DMS153 treated with DMSO at 0.1 percent for 48 hours (cell line): ENCODE results near the gene GSTO1.

Source experiments
- DNase-seq: peaks from one replicate; lab custom pipeline; 2025; ENCODE audit not compliant: unreplicated experiment; lab: John Stamatoyannopoulos, UW

Gene GSTO1

GRCh38 chr10:104301907-104302690, 47.4 kb downstream of the GSTO1 start:
- DNase-seq: no peak

DNA sequence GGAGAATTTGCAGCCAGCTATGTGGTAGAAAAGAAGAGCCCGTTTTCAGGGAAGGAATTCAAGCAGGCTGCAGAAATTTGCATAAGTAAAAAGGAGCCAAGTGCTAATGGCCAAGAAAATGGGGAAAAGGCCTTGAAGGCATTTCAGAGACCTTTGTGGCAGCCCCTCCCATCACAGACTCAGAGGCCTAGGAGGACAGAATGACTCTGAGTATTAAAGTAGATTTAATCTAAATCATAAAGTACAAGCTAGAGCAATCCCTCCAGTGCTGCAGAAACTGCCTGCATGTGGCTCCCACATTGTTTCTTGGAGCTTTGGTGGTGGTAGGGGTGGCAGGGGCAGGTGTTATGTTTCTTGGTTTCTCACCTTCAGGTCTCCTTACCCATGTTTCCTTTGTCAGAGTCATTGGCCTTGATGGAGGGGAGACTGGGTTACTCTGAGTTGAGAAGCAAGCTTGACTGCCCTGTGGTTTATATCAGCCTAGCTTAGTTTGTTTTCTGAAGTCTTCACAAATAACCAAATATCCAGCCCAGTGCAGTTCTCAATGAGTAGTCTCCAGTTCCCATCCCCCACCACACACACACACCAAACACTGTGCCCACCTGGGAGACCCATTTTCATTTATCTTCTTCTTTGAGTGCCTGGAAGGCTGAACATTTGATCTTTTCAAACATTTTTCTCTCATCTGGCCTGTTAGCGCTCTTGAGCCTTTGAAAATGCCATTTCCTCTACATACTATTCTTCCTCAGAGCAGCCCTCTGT, 49.1 kb downstream of the GSTO1 start:
- DNase-seq: no peak

GRCh38 chr10:104304356-104304745, 49.7 kb downstream of the GSTO1 start:
- no peak for DNase-seq

DNA sequence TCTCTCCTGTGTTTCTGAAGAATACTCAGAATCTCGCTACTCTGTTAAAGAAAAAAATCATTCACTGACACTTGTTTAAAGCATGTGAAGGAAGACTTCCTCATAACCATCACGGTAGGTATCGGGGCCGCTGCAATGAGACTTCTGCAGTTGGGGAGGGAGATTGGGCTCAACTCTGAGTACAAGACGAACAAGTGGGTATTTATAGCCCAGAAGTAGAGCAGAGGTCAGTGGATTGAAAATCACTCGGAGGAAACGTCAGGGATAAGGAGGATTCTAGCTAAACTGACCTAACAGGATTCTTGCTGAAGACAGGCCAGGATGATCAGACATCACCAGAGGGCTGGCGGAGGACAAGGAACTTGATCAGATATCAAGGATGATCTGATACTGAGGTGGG, 50.2 kb downstream of the GSTO1 start:
- DNase-seq: no peak

DNA sequence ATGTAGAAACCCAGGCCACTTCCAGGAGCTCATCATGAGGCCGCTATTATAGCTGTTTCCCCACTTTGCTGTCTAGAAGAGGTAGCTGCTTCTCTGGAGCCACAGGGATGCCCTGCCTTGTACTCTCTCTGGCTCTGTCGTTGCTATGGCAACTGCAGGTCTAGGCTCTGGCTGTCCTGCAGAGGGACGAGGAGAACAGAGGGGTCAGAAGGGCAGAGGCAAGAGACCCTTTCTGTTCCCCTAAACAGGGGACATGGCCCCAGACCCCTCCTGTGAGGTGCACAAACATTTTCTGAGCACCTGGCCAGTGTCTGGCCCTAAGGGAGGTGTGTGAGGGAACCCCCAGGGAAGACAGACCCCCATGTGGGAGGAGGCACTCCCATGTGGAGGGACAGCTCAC, 52.2 kb downstream of the GSTO1 start:
- no peak for DNase-seq

DNA sequence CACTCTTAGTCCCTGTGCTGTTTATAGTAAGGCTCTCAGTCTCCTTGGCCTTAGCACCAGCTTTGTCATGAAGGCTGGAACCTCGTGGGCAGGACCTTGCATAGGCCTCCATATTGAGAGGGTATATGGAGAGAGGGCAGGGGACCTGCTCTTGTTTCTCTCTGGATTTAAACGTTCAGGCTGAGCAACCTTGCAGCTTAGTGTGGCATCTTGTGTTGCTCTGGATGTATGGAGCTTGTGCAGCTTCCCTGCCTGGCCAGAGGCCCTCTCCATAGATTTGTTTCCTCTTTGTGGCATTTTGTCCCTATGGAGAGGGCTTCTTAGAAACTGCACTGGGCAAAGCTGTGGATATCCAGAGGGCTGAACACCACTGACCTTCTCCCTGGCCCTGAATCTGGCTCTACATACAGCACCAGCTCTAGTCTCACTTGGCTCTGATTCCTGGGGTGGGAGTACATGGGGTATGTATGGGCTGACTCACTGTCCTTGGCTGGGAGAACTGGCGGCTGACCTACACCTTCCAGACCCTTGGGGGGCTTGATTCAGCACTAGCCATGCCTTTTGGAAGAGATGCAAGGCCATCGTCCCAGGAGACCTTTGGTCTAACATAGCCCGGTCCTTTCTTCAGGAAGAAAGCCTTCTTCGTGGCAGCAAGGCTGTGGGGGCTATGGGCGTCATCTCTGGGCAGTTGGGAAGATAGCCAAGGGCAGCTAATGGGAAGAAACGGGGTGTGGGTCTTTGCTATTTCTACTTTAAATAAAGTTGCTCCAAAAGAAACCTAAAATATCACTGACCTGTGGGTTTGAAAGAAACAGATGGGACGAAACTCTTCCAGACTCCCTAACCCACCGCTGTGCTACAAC, 53.1 kb downstream of the GSTO1 start:
- DNase-seq: no peak

DNA sequence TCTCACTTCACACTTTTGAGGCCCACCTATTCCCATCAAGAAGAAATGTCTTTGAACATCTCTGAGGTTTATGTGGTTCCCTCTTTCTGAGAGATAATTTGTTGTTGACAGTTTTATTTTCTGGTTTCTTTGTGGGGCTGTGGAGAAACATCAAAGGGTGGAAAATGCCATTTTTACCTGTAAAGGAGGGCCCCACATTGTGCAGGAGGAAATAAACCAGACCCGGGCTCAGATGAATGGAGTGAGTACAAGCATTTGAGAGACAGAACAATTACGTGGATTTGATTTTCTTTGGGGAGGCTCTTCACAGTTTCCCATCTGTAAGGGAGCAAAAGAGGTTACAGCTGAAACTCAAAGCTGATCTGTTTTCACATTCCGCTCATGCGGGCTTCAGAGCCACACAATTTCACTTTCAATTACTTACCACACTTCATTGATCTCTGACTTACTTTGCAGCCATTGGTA, 53.8 kb downstream of the GSTO1 start:
- no peak for DNase-seq

DNA sequence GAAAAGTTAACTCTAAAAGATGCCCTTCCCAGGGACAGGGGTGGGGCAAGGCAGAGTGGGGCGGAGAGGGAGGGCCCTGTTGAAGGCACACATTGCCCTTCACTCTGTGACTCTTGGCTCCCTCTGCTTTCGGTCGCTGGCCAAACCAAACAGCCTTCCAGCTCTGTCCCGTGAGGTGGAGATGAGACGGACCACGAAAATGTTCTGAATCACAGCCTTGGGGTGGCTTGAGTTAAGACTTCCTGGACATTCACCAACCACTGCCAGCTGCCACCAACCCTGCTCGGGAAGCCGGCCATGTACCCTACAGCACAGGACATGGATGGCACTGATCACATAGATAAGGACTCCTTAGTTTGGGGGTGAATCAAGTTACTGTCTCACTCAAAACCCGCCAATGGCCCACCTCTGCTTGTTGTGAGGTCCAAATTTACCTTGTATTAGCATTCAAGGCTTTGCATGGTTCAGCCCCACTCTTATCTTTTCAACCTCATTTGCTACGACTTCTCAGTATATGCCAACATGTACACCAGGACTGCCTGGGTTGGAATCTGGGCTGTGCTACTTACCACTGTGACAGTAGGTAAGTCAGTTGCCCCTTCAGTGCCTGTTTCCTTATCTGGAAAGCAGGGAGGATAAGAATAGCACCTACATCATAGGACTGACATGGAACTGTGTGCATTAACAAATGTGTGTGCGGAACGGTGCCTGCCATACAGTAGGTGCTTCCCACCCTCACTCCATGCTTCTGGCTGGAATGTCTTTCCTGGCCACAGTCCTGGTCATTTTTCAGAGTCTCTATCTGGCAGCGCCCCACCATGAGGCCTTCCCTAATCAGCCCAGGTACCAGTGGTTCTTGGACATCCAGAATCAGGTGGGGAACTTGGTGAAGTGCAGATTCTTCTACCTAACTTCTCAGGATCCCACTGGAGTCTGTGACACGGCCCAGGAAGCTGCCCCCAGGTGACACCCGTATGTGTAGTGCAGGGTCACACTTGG, 55.6 kb downstream of the GSTO1 start:
- DNase-seq: no peak

- no peak for DNase-seq
These were observed 56.6 kb downstream of the GSTO1 start for GRCh38 chr10:104311184-104311720.

GRCh38 chr10:104314591-104315485, 60.1 kb downstream of the GSTO1 start:
- DNase-seq: no peak

DNA sequence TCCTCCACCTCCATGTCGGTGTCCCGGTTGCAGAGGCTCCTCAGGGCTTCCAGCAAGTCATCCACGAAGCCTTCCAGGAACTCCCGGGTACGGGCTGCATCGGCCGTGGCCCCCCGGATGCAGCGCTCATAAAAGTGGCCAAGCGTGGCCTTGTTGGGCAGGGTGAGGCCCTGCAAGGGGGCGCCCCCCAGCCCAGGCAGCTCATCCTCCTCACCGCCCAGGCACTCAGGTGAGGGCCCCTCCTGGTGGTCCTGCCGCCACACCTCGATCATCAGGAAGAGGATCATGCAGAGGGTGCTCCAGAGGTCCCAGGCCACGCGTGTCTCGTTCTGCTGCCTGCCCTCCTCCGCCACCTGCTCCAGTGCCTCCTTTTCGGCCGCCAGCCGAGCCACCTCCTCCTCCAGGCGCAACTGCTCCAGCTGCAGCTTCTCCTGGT, 60.8 kb downstream of the GSTO1 start:
- no peak for DNase-seq

- DNase-seq: no peak
These were observed 61.8 kb downstream of the GSTO1 start for GRCh38 chr10:104316321-104317099.
